Measurements from ENCODE around the gene PPARD. TPM values are rescaled to one million over a fixed set of nuclear protein-coding genes. Genes with fewer than 3 reads are reported as not detected.

Gene PPARD
- polyA plus RNA-seq, 2 of the 4 experiments (the other 2 are of a cell fraction), result 3.8 to 5.9 TPM

- TF ChIP-seq, protein P1, sequence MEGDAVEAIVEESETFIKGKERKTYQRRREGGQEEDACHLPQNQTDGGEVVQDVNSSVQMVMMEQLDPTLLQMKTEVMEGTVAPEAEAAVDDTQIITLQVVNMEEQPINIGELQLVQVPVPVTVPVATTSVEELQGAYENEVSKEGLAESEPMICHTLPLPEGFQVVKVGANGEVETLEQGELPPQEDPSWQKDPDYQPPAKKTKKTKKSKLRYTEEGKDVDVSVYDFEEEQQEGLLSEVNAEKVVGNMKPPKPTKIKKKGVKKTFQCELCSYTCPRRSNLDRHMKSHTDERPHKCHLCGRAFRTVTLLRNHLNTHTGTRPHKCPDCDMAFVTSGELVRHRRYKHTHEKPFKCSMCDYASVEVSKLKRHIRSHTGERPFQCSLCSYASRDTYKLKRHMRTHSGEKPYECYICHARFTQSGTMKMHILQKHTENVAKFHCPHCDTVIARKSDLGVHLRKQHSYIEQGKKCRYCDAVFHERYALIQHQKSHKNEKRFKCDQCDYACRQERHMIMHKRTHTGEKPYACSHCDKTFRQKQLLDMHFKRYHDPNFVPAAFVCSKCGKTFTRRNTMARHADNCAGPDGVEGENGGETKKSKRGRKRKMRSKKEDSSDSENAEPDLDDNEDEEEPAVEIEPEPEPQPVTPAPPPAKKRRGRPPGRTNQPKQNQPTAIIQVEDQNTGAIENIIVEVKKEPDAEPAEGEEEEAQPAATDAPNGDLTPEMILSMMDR (IDR thresholded peaks at IDR 0.05), result peak; percentile 86
- TF ChIP-seq PHF8 (IDR thresholded peaks at IDR 0.05; ENCODE audit: borderline replicate concordance, low read depth), result peak; percentile 53; the same call in 1 of the 2 replicates
- no peak for TF ChIP-seq ZSCAN20 (CRISPR knock-in tag; IDR thresholded peaks at IDR 0.05)
- TF ChIP-seq, protein P2, sequence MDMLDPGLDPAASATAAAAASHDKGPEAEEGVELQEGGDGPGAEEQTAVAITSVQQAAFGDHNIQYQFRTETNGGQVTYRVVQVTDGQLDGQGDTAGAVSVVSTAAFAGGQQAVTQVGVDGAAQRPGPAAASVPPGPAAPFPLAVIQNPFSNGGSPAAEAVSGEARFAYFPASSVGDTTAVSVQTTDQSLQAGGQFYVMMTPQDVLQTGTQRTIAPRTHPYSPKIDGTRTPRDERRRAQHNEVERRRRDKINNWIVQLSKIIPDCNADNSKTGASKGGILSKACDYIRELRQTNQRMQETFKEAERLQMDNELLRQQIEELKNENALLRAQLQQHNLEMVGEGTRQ (IDR thresholded peaks at IDR 0.05), result no peak
- TF ChIP-seq ZC3H11A (IDR thresholded peaks at IDR 0.05), result no peak
- no peak for TF ChIP-seq ZFP36 (IDR thresholded peaks at IDR 0.05; ENCODE audit: borderline replicate concordance, partially characterized antibody)
- no peak for TF ChIP-seq POLR2AphosphoS2 (conservative IDR thresholded peaks at IDR 0.05; ENCODE audit: low read length)
- TF ChIP-seq, protein P3, sequence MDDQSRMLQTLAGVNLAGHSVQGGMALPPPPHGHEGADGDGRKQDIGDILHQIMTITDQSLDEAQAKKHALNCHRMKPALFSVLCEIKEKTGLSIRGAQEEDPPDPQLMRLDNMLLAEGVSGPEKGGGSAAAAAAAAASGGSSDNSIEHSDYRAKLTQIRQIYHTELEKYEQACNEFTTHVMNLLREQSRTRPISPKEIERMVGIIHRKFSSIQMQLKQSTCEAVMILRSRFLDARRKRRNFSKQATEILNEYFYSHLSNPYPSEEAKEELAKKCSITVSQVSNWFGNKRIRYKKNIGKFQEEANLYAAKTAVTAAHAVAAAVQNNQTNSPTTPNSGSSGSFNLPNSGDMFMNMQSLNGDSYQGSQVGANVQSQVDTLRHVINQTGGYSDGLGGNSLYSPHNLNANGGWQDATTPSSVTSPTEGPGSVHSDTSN (IDR thresholded peaks at IDR 0.05), result no peak
- no peak for TF ChIP-seq KDM1A (IDR thresholded peaks at IDR 0.05; ENCODE audit: low read depth)
- no peak for TF ChIP-seq EHMT2 (IDR thresholded peaks at IDR 0.05; ENCODE audit: low read depth)
- no peak for TF ChIP-seq RARB (CRISPR knock-in tag; IDR thresholded peaks at IDR 0.05)
- TF ChIP-seq RCOR1 (IDR thresholded peaks at IDR 0.05; ENCODE audit: low read depth, low read length), result no peak
- TF ChIP-seq CBX2 (IDR thresholded peaks at IDR 0.05; ENCODE audit: borderline replicate concordance, low read depth), result no peak
Observed at GRCh38 chr6:35342258-35343091, at the start of gene PPARD (continued).

DNA sequence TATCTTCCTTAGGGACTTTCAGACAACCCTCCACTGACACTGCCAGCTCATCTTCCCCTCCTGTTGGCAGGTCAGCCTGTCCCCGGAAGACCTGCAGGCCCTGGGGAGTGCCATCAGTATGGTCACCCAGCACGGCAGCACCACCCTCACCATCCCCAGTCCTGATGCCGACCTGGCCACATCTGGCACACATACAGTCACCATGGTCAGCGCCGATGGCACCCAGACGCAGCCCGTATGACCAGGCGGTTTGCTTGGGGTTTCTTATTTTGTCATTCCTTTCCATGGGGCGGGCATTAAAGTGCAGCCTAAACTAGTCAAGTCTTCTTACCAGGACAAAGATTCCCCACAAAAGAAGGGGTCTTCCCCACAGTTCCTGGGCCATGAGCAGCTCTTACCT lies 48.7 kb upstream of the PPARD start:
- H3K4me3 ChIP-seq, result no peak overlapping the region
- no peak for FAIRE-seq
- no peak overlapping the region for H3K4me2 ChIP-seq
- no peaks in the 10 kb centered on the region for H3K9me3 ChIP-seq
- no peak for ATAC-seq
- H3K4me1 ChIP-seq, result no peaks in the 10 kb centered on the region
- WGBS (ENCODE audit: missing lambda C conversion rate), result 80% methylated on average over 9 of the region's 9 CpGs
- DNase-seq (ENCODE audit: low read depth in 1 of 2, low spot score in 1 of 2), result no peak
- no peak for TF ChIP-seq NPAS2 (CRISPR knock-in tag; IDR thresholded peaks at IDR 0.05; ENCODE audit: borderline replicate concordance)
- TF ChIP-seq RCOR1 (IDR thresholded peaks at IDR 0.05; ENCODE audit: low read depth, low read length), result no peak
- no peak for TF ChIP-seq RFX5 (IDR thresholded peaks at IDR 0.05)
- TF ChIP-seq EP300 (IDR thresholded peaks at IDR 0.05), result no peak
- TF ChIP-seq MAZ (IDR thresholded peaks at IDR 0.05; ENCODE audit: borderline replicate concordance, low read depth, low read length), result no peak
- no peak for TF ChIP-seq BHLHE40 (IDR thresholded peaks at IDR 0.05; ENCODE audit: low read depth, low read length)
- TF ChIP-seq GATA3 (IDR thresholded peaks at IDR 0.05; ENCODE audit: borderline replicate concordance), result no peak
- TF ChIP-seq ZNF302 (CRISPR knock-in tag; IDR thresholded peaks at IDR 0.05), result no peak
- TF ChIP-seq, protein P4, sequence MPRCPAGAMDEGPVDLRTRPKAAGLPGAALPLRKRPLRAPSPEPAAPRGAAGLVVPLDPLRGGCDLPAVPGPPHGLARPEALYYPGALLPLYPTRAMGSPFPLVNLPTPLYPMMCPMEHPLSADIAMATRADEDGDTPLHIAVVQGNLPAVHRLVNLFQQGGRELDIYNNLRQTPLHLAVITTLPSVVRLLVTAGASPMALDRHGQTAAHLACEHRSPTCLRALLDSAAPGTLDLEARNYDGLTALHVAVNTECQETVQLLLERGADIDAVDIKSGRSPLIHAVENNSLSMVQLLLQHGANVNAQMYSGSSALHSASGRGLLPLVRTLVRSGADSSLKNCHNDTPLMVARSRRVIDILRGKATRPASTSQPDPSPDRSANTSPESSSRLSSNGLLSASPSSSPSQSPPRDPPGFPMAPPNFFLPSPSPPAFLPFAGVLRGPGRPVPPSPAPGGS (IDR thresholded peaks at IDR 0.05), result no peak
- TF ChIP-seq FOXS1 (CRISPR knock-in tag; IDR thresholded peaks at IDR 0.05), result no peak
- no peak for TF ChIP-seq JUNB (IDR thresholded peaks at IDR 0.05)
- TF ChIP-seq TFCP2L1 (CRISPR knock-in tag; IDR thresholded peaks at IDR 0.05), result no peak
- no peak for TF ChIP-seq CBX8 (IDR thresholded peaks at IDR 0.05)
- no peak for TF ChIP-seq ZSCAN20 (CRISPR knock-in tag; IDR thresholded peaks at IDR 0.05)
- TF ChIP-seq POLR2A (IDR thresholded peaks at IDR 0.05; ENCODE audit: low read length), result no peak
- TF ChIP-seq FOSB (CRISPR knock-in tag; IDR thresholded peaks at IDR 0.05), result no peak
- TF ChIP-seq EHMT2 (IDR thresholded peaks at IDR 0.05; ENCODE audit: low read depth), result no peak
- POLR2A ChIA-PET, result no interaction called here
- CTCF ChIA-PET, result interaction anchor here (0.8 to 2.8 kb wide), 19 partner anchors 11 to 443 kb away, joined by 3 to 17 read pairs (median 3); partner anchors contain the start of genes ARMC12, PPARD and RPL10A
- no peak overlapping the region for H3K27ac ChIP-seq
